Psoas muscle (tissue), 8 donors: ENCODE results near the gene C15orf61. TPM values are rescaled to one million over a fixed set of nuclear protein-coding genes. Genes with fewer than 3 reads are reported as not detected.

Source experiments
- ATAC-seq, 4 donors: fragments of 200-7000 bp; cut with Tn5 transposase; one replicate each; pipeline ENCODE4 v1.9.1; 2020; ENCODE audit warnings: moderate library complexity in 3 of 4, mild to moderate bottlenecking in 2 of 4
- DNase-seq, 2 donors: peaks; one replicate each; pipeline ENCODE4 v3.0.0-alpha.2; 2020
- H3K27ac ChIP-seq: fragments of 200-600 bp; one replicate; pipeline ENCODE4 v1.8.0; 2022
- H3K27me3 ChIP-seq, 3 donors: fragments of 200-600 bp in 1 of 3; one replicate each; pipeline versions ENCODE4 v1.6.1 to v1.8.0; 2013 to 2022; ENCODE audit warnings: low read length in 2 of 3, mild to moderate bottlenecking in 2 of 3, moderate library complexity in 1 of 3; ENCODE audit not compliant: insufficient read depth in 3 of 3
- H3K36me3 ChIP-seq, 2 donors: fragments of 200-600 bp in 1 of 2; one replicate each; pipeline versions ENCODE4 v1.6.1 to v1.8.0; 2013 to 2022; ENCODE audit warnings: low read depth in 1 of 2, mild to moderate bottlenecking in 1 of 2, moderate library complexity in 1 of 2; ENCODE audit not compliant: insufficient read depth in 1 of 2
- H3K4me1 ChIP-seq: fragments of 200-600 bp; one replicate; pipeline ENCODE4 v1.8.0; 2022
- H3K4me3 ChIP-seq: fragments of 200-600 bp; one replicate; pipeline ENCODE4 v1.8.0; 2022; ENCODE audit warnings: mild to moderate bottlenecking
- H3K9me3 ChIP-seq: fragments of 200-600 bp; one replicate; pipeline ENCODE4 v1.8.0; 2022
- WGBS, 3 donors: extraction: QIAGEN DNeasy Blood & Tissue Kit; methylation state at CpG; one replicate each; pipeline versions ENCODE4 v1.1.6 to v1.1.7; 2013; 5-methylcytosine and 5-hydroxymethylcytosine counted together
- intact Hi-C, 2 donors: fragments of 100-400 bp; cut with DNase I; formaldehyde crosslinking; loops; one replicate each; pipeline versions ENCODE4 v1.11.0 to v1.14.2; 2022
- polyA plus RNA-seq, 3 donors: library from polyadenylated mRNA; stranded (reverse); fragments of 200-250 nt; gene quantifications; one replicate each; pipeline ENCODE4 v1.2.3, GENCODE V29; 2013
- total RNA-seq, 4 donors: library from RNA; stranded (reverse); fragmentation: NEBNext Ultra II Directional in 2 of 4; extraction: Animal tissue kit (Norgen Biotek cat#: 25700) in 2 of 4; gene quantifications; one replicate each; pipeline versions ENCODE4 v1.2.1 to v1.2.4, GENCODE V29; 2021 to 2023
- TF ChIP-seq, protein P1 (sequence below): fragments of 200-600 bp; IDR thresholded peaks from one replicate; pipeline ENCODE4 v1.8.0; 2022; ENCODE audit warnings: antibody characterized with exemption
- donor health status: healthy with polysubstance abuse.
- donor health status: DM: no; HTN: no; CAD: no; lungs with moderate emphysema.
- donor health status: Bipolar disorder and iron deficiency.
- donor health status: healthy.
- donor health status: DM: yes; HTN: yes; CAD: no.
- donor health status: DM: no; HTN: no; CAD: no.
- donor health status: DM: no; HTN: no; CAD: no.
- donor health status: DM: yes; HTN: yes; CAD: no.

The C15orf61 gene
- total and polyA plus RNA-seq, 7 donors: 6.9 to 20.9 (median 11.2) TPM

DNA sequence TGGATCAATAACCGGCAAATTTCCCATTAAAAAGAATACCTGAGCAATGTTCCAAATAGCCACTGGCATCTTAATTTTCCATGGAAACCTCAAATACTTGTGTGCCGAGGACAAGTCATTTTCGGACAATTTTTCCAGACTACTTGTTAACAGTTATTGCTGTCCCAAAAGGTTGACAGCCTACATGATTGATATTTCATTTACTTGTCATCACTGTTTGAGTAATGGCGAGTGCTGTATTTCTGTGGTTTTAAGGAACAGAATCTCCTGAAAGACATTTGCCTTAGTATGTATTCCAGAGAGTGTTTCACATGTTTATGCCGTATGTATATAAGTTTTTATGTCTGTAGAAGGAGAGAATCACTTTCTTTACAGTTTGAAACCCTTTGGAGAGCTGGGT is 58.2 kb downstream of the C15orf61 start:
- ATAC-seq (no peak), DNase-seq (no peak)
- WGBS, 3 donors: 64 to 91% (median 73%) methylated on average over 5 of the region's 5 CpGs
- Histone ChIP-seq H3K36me3 (no peaks in the 10 kb centered on the region), H3K9me3 (no peaks in the 10 kb centered on the region), H3K27me3 (no peaks in the 10 kb centered on the region), H3K27ac (no peak overlapping the region), H3K4me1 (peaks cover 11% of the 10 kb centered on the region), H3K4me3 (no peak overlapping the region)
- TF ChIP-seq, protein P1, sequence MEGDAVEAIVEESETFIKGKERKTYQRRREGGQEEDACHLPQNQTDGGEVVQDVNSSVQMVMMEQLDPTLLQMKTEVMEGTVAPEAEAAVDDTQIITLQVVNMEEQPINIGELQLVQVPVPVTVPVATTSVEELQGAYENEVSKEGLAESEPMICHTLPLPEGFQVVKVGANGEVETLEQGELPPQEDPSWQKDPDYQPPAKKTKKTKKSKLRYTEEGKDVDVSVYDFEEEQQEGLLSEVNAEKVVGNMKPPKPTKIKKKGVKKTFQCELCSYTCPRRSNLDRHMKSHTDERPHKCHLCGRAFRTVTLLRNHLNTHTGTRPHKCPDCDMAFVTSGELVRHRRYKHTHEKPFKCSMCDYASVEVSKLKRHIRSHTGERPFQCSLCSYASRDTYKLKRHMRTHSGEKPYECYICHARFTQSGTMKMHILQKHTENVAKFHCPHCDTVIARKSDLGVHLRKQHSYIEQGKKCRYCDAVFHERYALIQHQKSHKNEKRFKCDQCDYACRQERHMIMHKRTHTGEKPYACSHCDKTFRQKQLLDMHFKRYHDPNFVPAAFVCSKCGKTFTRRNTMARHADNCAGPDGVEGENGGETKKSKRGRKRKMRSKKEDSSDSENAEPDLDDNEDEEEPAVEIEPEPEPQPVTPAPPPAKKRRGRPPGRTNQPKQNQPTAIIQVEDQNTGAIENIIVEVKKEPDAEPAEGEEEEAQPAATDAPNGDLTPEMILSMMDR: no peak
- intact Hi-C loops: no loop called here

Other genes with a start within 250 kb of the C15orf61 start
- gene MAP2K5, start 21.6 kb downstream of the C15orf61 start, total RNA-seq: 10 to 100 TPM; 14.4 to 24.0 (median 17.8) TPM
- gene MAP2K5, start 21.6 kb downstream of the C15orf61 start, polyA plus RNA-seq: 10 to 100 TPM in 1 of 3 donors, 1 to 10 TPM in 2; 9.8 to 16.5 (median 10.0) TPM